Mesothelial cell of epicardium (in vitro differentiated cells): ENCODE results near the gene PPM1B. TPM values are rescaled to one million over a fixed set of nuclear protein-coding genes. Genes with fewer than 3 reads are reported as not detected.

ENCODE experiments used
- total RNA-seq: library from RNA; stranded (reverse); gene quantifications from 3 replicates; pipeline ENCODE4 v1.2.1, GENCODE V29; 2021

The PPM1B gene
- total RNA-seq, 1 donor from 2014 or later = 36.4 TPM

Other genes with a start within 250 kb of the PPM1B start
- gene LRPPRC, start 172.9 kb upstream of the PPM1B start, total RNA-seq = 99.9 to 105 TPM (median 99.9 TPM) in 3 replicates
- gene SLC3A1, start 106.6 kb downstream of the PPM1B start, total RNA-seq = 0.38 TPM in 1 of 3 replicates, not detected in the others
- 47.2 to 48.2 TPM (median 47.8 TPM) in 3 replicates for gene PREPL, start 192.6 kb downstream of the PPM1B start, total RNA-seq
- gene CAMKMT, start 193.1 kb downstream of the PPM1B start, total RNA-seq = 8.3 to 11.3 TPM (median 8.6 TPM) in 3 replicates